NCI-H1436 treated with DMSO at 0.1 percent for 48 hours (cell line): Measurements from ENCODE around the gene SLC25A33.
"Not testable (repeated sequence)": the region's sequence is repeated elsewhere in the genome, so short reads cannot be mapped to it uniquely, and the experiment has no call there.

Experiments
- DNase-seq: peaks from one replicate; lab custom pipeline; 2025; lab: John Stamatoyannopoulos, UW

SLC25A33 gene

GRCh38 chr1:9539829-9540550 lies 725 bp downstream of the SLC25A33 start:
- DNase-seq = no peak

- no peak for DNase-seq
These were observed 3.2 kb downstream of the SLC25A33 start for GRCh38 chr1:9542430-9542829.

GRCh38 chr1:9544926-9545325 lies 5.7 kb downstream of the SLC25A33 start:
- no peak for DNase-seq

- no peak for DNase-seq
These were observed 10.8 kb downstream of the SLC25A33 start for GRCh38 chr1:9549955-9550546.

DNA sequence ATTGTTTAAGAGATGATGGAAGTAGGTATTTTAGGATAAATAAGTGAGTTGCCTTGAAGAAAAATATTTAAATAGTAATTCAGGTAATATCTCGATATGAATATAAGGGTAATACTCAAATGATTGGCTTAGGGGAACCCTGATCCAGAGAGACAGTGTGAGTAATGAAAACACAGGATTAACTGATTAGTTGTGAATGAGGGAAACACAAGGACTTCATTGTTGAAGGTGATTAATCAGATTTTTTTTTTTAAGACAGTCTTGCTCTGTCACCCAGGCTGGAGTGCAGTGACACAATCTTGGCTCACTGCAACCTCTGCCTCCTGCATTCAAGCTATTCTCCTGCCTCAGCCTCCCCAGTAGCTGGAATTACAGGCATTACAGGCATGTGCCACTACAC lies 12.7 kb downstream of the SLC25A33 start:
- no peak for DNase-seq

DNA sequence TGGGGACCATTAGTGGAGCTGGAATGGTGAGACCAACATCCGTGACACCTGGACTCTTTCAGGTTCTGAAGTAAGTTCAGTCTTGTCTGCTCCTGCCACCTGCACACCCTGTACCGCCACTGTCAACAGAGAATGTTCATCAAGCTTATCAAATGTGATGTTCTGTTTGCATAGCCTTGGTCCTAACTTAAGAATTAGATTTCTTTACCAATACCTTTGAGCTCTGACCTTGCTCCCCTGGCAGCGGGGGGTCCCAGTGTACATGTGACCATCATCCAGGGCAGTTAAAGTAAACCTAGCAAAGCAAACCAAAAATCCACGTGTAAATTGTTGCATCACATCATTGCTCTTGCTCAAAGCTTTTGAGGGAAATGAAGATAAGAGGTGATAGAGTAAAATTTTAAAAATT lies 14.5 kb downstream of the SLC25A33 start:
- DNase-seq = no peak

GRCh38 chr1:9555942-9556341 lies 16.7 kb downstream of the SLC25A33 start:
- no peak for DNase-seq

GRCh38 chr1:9557624-9558023 lies 18.4 kb downstream of the SLC25A33 start:
- DNase-seq = no peak

- no peak for DNase-seq
These were observed 19.1 kb downstream of the SLC25A33 start for GRCh38 chr1:9558271-9558945.

- DNase-seq = no peak
These were observed 19.8 kb downstream of the SLC25A33 start for GRCh38 chr1:9558946-9559545.

DNA sequence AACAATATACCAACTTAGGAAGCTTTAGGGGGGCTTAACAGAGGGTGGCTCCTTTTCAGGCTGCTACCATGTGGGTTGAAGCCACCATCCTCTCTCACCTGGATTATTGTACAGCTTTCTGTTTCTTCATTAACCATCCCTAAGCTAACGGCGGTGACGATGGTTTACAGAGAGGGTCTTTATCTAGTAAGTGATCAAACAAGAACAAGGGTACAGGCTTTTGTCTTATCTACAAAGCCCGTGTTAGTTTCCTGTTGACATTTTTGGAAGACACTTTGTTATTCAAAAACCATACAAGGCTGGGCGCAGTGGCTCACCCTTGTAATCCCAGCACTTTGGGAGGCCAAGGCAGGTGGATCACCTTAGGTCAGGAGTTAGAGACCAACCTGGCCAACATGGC lies 20.4 kb downstream of the SLC25A33 start:
- DNase-seq = no peak

GRCh38 chr1:9560090-9560489 lies 20.8 kb downstream of the SLC25A33 start:
- DNase-seq = not testable (repeated sequence)

GRCh38 chr1:9561429-9561828 lies 22.2 kb downstream of the SLC25A33 start:
- DNase-seq = peak; percentile 88

GRCh38 chr1:9569267-9569666 lies 30.0 kb downstream of the SLC25A33 start:
- DNase-seq = no peak

- DNase-seq = not testable (repeated sequence)
These were observed 31.7 kb downstream of the SLC25A33 start for GRCh38 chr1:9570886-9571529.

DNA sequence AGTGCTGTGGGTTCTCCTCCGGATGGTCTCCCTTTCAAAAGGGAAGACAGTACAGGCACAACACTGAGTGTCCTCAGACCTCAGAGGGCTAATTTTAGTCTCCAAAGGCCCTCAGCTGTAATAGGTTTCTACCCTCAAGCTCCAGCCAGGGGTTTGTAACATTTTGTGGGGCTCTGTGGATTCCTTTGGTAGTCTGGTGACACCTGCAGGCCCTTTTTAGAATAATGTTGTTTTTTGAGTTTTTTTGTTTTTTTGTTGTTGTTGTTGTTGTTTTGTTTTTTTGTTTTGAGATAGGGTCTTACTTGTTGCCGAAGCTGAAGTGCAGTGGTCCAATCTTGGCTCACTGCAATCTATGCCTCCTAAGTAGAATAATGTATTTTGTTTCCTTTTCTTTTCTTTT lies 34.5 kb downstream of the SLC25A33 start:
- DNase-seq = no peak

GRCh38 chr1:9575486-9575885 lies 36.2 kb downstream of the SLC25A33 start:
- DNase-seq = no peak

DNA sequence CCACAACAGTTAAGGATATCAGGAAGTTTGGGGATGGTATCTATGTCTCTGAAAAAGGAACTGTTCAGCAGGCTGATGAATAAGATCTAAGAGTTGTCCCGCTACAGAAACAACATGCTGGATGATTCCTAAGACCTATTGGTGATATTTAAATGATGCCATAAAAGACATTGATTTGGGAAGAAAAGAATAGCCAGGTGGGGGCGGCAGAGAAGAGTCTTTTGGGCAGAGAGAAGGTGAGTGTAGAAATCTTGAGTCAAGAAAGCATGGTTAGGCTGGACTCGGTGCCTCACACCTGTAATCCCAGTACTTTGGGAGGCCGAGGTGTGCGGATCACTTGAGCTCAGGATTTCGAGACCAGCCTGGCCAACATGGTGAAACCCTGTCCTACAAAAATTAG lies 37.6 kb downstream of the SLC25A33 start:
- DNase-seq = no peak

GRCh38 chr1:9577423-9577822 lies 38.2 kb downstream of the SLC25A33 start:
- no peak for DNase-seq

DNA sequence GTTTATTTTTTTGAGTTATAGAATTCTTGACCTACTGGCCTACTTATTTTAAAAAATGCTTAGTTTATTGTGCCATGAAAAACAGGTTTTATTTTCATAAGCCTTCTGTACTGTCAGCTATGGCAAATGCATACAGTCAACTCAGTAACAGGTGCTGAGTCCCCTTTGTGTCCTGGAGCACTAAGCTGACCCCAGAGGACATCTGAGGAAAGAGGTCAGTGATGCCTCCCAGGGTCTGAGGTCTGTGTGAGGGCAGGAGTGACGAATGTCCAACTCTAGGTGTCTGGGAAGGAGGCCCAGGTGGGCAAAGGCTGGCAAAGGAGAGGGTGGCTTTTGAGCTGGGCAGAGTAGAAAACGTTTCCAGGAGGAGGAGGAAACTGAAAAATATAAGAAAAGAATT lies 41.7 kb downstream of the SLC25A33 start:
- DNase-seq = no peak

DNA sequence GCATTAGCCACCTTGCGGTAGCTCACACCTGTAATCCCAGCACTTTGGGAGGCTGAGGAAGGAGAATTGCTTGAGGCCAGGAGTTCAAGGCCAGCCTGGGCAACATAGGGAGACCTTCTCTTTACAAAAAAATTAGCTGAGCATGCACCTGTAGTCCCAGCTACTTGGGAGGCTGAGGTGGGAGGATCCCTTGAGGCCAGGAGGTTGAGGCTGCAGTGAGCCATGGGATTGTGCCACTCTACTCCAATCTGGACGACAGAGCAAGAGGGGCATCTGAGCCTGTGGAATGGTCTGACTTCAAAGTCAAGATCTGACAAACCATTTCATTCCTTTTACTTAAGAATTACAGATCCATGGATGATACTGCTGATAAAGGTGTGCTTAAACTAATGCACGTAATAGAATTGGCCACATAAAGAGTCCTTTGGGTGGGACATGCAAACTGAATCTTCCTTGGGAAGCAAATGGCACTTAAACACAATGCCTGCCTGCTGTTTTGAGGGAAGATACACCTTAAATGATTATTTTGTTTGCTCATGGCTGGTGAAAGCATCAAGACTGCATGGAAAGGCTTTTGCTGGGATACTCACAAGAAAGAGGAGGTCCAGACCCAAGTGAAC lies 47.0 kb downstream of the SLC25A33 start:
- no peak for DNase-seq

DNA sequence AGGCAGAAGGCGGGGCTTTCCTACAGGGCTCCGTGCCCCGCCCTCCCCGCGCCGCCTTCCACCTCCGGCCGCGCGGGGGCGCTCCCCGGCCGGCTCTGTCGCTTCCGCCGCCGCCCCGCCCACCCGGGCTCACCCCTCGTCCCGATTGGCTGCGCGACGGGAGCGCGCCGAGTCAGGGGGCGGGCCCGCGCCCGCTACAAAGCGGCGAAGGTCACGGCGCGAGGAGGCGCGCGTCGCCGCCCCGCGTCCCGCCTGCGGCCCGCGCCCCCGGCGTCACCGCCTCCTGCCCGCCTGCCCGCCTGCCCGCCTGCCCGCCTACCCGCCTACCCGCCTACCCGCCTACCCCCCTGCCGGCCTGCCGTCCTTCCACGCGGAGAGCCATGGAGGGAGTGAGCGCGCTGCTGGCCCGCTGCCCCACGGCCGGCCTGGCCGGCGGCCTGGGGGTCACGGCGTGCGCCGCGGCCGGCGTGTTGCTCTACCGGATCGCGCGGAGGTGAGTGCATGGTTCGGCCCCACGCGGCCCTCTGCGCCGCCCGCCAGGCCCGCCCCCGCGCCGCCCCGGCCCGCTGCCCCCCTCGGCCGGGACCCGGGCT lies 49.4 kb downstream of the SLC25A33 start, which contains the start of gene TMEM201:
TMEM201 (plus strand) TSS at position 361 of the 593 bp plus-strand sequence; CDS start at position 381, 20 bp downstream.
- peak; percentile 44 for DNase-seq
